GM19455 (cell line): ENCODE data around the gene MN1.
"Not testable (repeated sequence)": the region's sequence is repeated elsewhere in the genome, so short reads cannot be mapped to it uniquely, and the experiment has no call there.

ENCODE experiments used
- ATAC-seq: cut with Tn5 transposase; IDR thresholded peaks from one replicate; pipeline ENCODE4 v1.9.1; 2021; ENCODE audit not compliant: unreplicated experiment

The MN1 gene

GRCh38 chr22:27745809-27746208 is 55.7 kb downstream of the MN1 start:
- no peak for ATAC-seq

GRCh38 chr22:27745154-27745553 is 56.4 kb downstream of the MN1 start:
- no peak for ATAC-seq

GRCh38 chr22:27744078-27744477 is 57.5 kb downstream of the MN1 start:
- not testable (repeated sequence) for ATAC-seq

GRCh38 chr22:27740202-27740748 is 61.3 kb downstream of the MN1 start:
- ATAC-seq: no peak

GRCh38 chr22:27737521-27737920 is 64.0 kb downstream of the MN1 start:
- no peak for ATAC-seq

GRCh38 chr22:27734066-27734465 is 67.5 kb downstream of the MN1 start:
- ATAC-seq: no peak

- ATAC-seq: no peak
Measured at GRCh38 chr22:27732841-27733240, 68.7 kb downstream of the MN1 start.

GRCh38 chr22:27732391-27732790 is 69.2 kb downstream of the MN1 start:
- no peak for ATAC-seq

GRCh38 chr22:27731621-27732020 is 69.9 kb downstream of the MN1 start:
- ATAC-seq: no peak

GRCh38 chr22:27730641-27731433 is 70.7 kb downstream of the MN1 start:
- ATAC-seq: no peak

- no peak for ATAC-seq
Measured at GRCh38 chr22:27729246-27729645, 72.3 kb downstream of the MN1 start.

- ATAC-seq: no peak
Measured at GRCh38 chr22:27727673-27728451, 73.7 kb downstream of the MN1 start.

GRCh38 chr22:27726686-27727449 is 74.7 kb downstream of the MN1 start:
- no peak for ATAC-seq

- no peak for ATAC-seq
Measured at GRCh38 chr22:27726331-27726685, 75.2 kb downstream of the MN1 start.

- ATAC-seq: no peak
Measured at GRCh38 chr22:27725661-27726060, 75.9 kb downstream of the MN1 start.

- no peak for ATAC-seq
Measured at GRCh38 chr22:27724709-27725108, 76.8 kb downstream of the MN1 start.

- ATAC-seq: no peak
Measured at GRCh38 chr22:27724157-27724556, 77.4 kb downstream of the MN1 start.

- ATAC-seq: no peak
Measured at GRCh38 chr22:27723708-27724107, 77.8 kb downstream of the MN1 start.

GRCh38 chr22:27723158-27723557 is 78.4 kb downstream of the MN1 start:
- ATAC-seq: no peak

GRCh38 chr22:27720860-27721259 is 80.7 kb downstream of the MN1 start:
- no peak for ATAC-seq

GRCh38 chr22:27719535-27720227 is 81.9 kb downstream of the MN1 start:
- no peak for ATAC-seq
